GM23248 (cell line): Measurements from ENCODE around the gene C2CD2.

ENCODE experiments used
- EZH2 ChIP-seq: fragments of 200-600 bp; sonication (generic); IDR thresholded peaks from 2 replicates; pipeline ENCODE4 v1.6.1; 2018; ENCODE audit warnings: antibody characterized with exemption, mild to moderate bottlenecking; ENCODE audit not compliant: insufficient read depth, poor library complexity, severe bottlenecking
- EZH2phosphoT487 ChIP-seq: fragments of 200-600 bp; sonication (generic); IDR thresholded peaks from 2 replicates; pipeline ENCODE4 v1.6.1; 2018; ENCODE audit warnings: antibody characterized with exemption, moderate library complexity, mild to moderate bottlenecking, low read depth; ENCODE audit not compliant: insufficient read depth

DNA sequence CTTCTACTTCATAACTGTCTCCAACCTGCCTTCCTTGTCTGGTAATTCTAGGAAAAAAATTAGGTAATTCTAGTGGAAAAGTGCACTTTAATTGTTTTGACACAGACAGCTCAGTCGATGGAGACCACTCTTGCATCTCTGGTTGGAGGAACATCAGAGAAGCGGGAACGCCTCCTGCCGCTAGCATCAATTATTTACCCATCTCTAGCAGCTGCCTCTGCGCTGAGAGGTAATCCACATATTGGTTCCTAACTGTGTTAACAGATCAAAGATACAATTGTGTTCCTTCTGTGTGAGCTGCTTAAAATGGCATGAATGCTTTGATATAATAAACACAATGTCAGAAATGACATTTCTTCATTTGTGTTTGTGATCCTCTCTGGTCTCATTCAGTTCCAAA, 33.3 kb downstream of the C2CD2 start:
- TF ChIP-seq EZH2 (no peak), EZH2phosphoT487 (no peak)
